Liver (tissue), 9 donors: ENCODE measurements around the gene EIF2B2. TPM values are rescaled to one million over a fixed set of nuclear protein-coding genes. Genes with fewer than 3 reads are reported as not detected.
A peak's percentile ranks its signal among the peaks of the same experiment; 100 is the strongest.

Experiments used
- DNase-seq: peaks from one replicate; pipeline ENCODE4 v3.0.0-alpha.2; 2017; ENCODE audit warnings: low spot score
- H3K27ac ChIP-seq, 2 donors: one replicate each; pipeline ENCODE4 v1.7.0; 2013; ENCODE audit warnings: inconsistent platforms in 2 of 2, low read length in 2 of 2, control low read depth in 1 of 2, low read depth in 1 of 2, mild to moderate bottlenecking in 1 of 2
- H3K27me3 ChIP-seq, 4 donors: one replicate each; pipeline versions ENCODE4 v1.6.1 to v1.7.0; 2013; ENCODE audit warnings: low read length in 3 of 4, inconsistent platforms in 1 of 4, mild to moderate bottlenecking in 1 of 4, moderate library complexity in 1 of 4; ENCODE audit not compliant: control insufficient read depth in 4 of 4, insufficient read depth in 4 of 4
- H3K36me3 ChIP-seq, 4 donors: one replicate each; pipeline versions ENCODE4 v1.6.1 to v1.7.0; 2013; ENCODE audit warnings: low read length in 3 of 4, mild to moderate bottlenecking in 3 of 4, low read depth in 1 of 4, moderate library complexity in 1 of 4; ENCODE audit not compliant: control insufficient read depth in 4 of 4, insufficient read depth in 3 of 4
- H3K4me1 ChIP-seq, 4 donors: one replicate each; pipeline versions ENCODE4 v1.6.1 to v1.7.0; 2013; ENCODE audit warnings: low read length in 3 of 4, mild to moderate bottlenecking in 3 of 4, moderate library complexity in 1 of 4; ENCODE audit not compliant: control insufficient read depth in 4 of 4, insufficient read depth in 4 of 4
- H3K4me3 ChIP-seq, 3 donors: one replicate each; pipeline versions ENCODE4 v1.6.1 to v1.7.0; 2013; ENCODE audit warnings: low read length in 3 of 3, control low read depth in 1 of 3, low read depth in 1 of 3, mild to moderate bottlenecking in 1 of 3
- H3K9ac ChIP-seq, 2 donors: one replicate each; pipeline ENCODE4 v1.7.0; 2013; ENCODE audit warnings: low read length in 2 of 2, mild to moderate bottlenecking in 2 of 2, moderate library complexity in 2 of 2, control low read depth in 1 of 2, low read depth in 1 of 2
- H3K9me3 ChIP-seq, 4 donors: one replicate each; pipeline versions ENCODE4 v1.6.1 to v1.7.0; 2013; ENCODE audit warnings: low read length in 3 of 4; ENCODE audit not compliant: control insufficient read depth in 4 of 4
- CTCF ChIP-seq: fragments of 150-350 bp; IDR thresholded peaks from 2 replicates; pipeline ENCODE4 v1.5.1; 2017; ENCODE audit warnings: improper control_type of control experiment, low read depth, low read length; ENCODE audit not compliant: missing input control
- EGR1 ChIP-seq, 2 donors: IDR thresholded peaks; 2 replicates each; pipeline ENCODE4 v1.6.1; 2016 to 2018; ENCODE audit warnings: antibody characterized with exemption in 2 of 2, low read depth in 2 of 2
- FOXA1 ChIP-seq: IDR thresholded peaks from 2 replicates; pipeline ENCODE4 v1.6.1; 2016; ENCODE audit warnings: antibody characterized with exemption
- FOXA2 ChIP-seq: IDR thresholded peaks from 2 replicates; pipeline ENCODE4 v1.6.1; 2016; ENCODE audit warnings: antibody characterized with exemption
- GABPA ChIP-seq, 2 donors: IDR thresholded peaks in 1 of 2; conservative IDR thresholded peaks in 1 of 2; 2 replicates each; pipeline ENCODE4 v1.6.1; 2016; ENCODE audit warnings: antibody characterized with exemption in 2 of 2, mild to moderate bottlenecking in 1 of 2, moderate library complexity in 1 of 2
- HNF4A ChIP-seq, 2 donors: conservative IDR thresholded peaks; 2 replicates each; pipeline ENCODE4 v1.6.1; 2016; ENCODE audit warnings: antibody characterized with exemption in 2 of 2, mild to moderate bottlenecking in 2 of 2
- HNF4G ChIP-seq: IDR thresholded peaks from 2 replicates; pipeline ENCODE4 v1.6.1; 2016; ENCODE audit warnings: antibody characterized with exemption
- JUND ChIP-seq, 2 donors: IDR thresholded peaks; 2 replicates each; pipeline ENCODE4 v1.6.1; 2016; ENCODE audit warnings: antibody characterized with exemption in 2 of 2
- MAX ChIP-seq: IDR thresholded peaks from 2 replicates; pipeline ENCODE4 v1.6.1; 2016; ENCODE audit warnings: antibody characterized with exemption
- NR2F2 ChIP-seq: IDR thresholded peaks from 2 replicates; pipeline ENCODE4 v1.6.1; 2016; ENCODE audit warnings: antibody characterized with exemption
- RAD21 ChIP-seq, 2 donors: IDR thresholded peaks; 2 replicates each; pipeline ENCODE4 v1.6.1; 2016; ENCODE audit warnings: antibody characterized with exemption in 2 of 2, mild to moderate bottlenecking in 2 of 2
- REST ChIP-seq: IDR thresholded peaks from 2 replicates; pipeline ENCODE4 v1.6.1; 2016; ENCODE audit warnings: antibody characterized with exemption, mild to moderate bottlenecking
- RXRA ChIP-seq, 2 donors: IDR thresholded peaks; 2 replicates each; pipeline ENCODE4 v1.6.1; 2017 to 2018; ENCODE audit warnings: antibody characterized with exemption in 2 of 2, mild to moderate bottlenecking in 1 of 2
- SP1 ChIP-seq: IDR thresholded peaks from 2 replicates; pipeline ENCODE4 v1.6.1; 2018; ENCODE audit warnings: antibody characterized with exemption, mild to moderate bottlenecking
- TAF1 ChIP-seq: conservative IDR thresholded peaks from 2 replicates; pipeline ENCODE4 v1.6.1; 2016; ENCODE audit warnings: antibody characterized with exemption, mild to moderate bottlenecking
- YY1 ChIP-seq: IDR thresholded peaks from 2 replicates; pipeline ENCODE4 v1.6.1; 2016; ENCODE audit warnings: antibody characterized with exemption, mild to moderate bottlenecking
- ZBTB33 ChIP-seq: IDR thresholded peaks from 2 replicates; pipeline ENCODE4 v1.6.1; 2016; ENCODE audit warnings: antibody characterized with exemption
- WGBS: extraction: QIAGEN DNeasy Blood & Tissue Kit; methylation state at CpG from one replicate; pipeline ENCODE4 v1.1.7; 2013; 5-methylcytosine and 5-hydroxymethylcytosine counted together
- polyA plus RNA-seq, 2 donors: library from polyadenylated mRNA; stranded (reverse) in 1 of 2; unstranded in 1 of 2; fragments of 200-250 nt in 1 of 2; fragments of >200 nt in 1 of 2; fragmentation: Nextera tagmentation in 1 of 2; extraction: Ambion mirVana in 1 of 2; gene quantifications; one replicate each; pipeline versions ENCODE4 v1.2.1 to v1.2.3, GENCODE V29; 2013 to 2015
- total RNA-seq, 2 donors: library from RNA; depleted of rRNA; stranded (reverse); fragments of >200 nt; gene quantifications; one replicate each; pipeline ENCODE4 v1.2.3, GENCODE V29; 2014
- donor health status: healthy.
- donor health status: healthy.
- donor health status: healthy.
- donor health status: healthy.
- donor health status: healthy.

The EIF2B2 gene
- total and polyA plus RNA-seq, 4 donors = 16.2 to 23.6 (median 20.2) TPM

GRCh38 chr14:75048101-75048500 is 45.4 kb downstream of the EIF2B2 start:
- WGBS = 96% methylated on average over 2 of the region's 2 CpGs
- no peak for DNase-seq
- Histone ChIP-seq H3K27me3 (no peaks in the 10 kb centered on the region), H3K9me3 (no peaks in the 10 kb centered on the region), H3K36me3 (no peaks in the 10 kb centered on the region), H3K27ac (no peak overlapping the region), H3K4me1 (peaks cover 0 to 10% (median 5%) of the 10 kb centered on the region in 4 donors), H3K9ac (no peak overlapping the region), H3K4me3 (no peak overlapping the region)
- no peak for TF ChIP-seq NR2F2
- TF ChIP-seq RAD21 (IDR thresholded peaks at IDR 0.05) = no peak
- no peak for TF ChIP-seq FOXA2
- no peak for TF ChIP-seq ZBTB33
- TF ChIP-seq TAF1 = no peak
- no peak for TF ChIP-seq SP1
- TF ChIP-seq YY1 = no peak
- TF ChIP-seq REST = no peak
- TF ChIP-seq HNF4A (conservative IDR thresholded peaks at IDR 0.05) = no peak
- TF ChIP-seq CTCF = no peak
- no peak for TF ChIP-seq FOXA1

GRCh38 chr14:75049136-75049535 is 46.4 kb downstream of the EIF2B2 start:
- no peaks in the 10 kb centered on the region for H3K27me3 ChIP-seq
- H3K4me1 ChIP-seq = peaks cover 0 to 10% (median 5%) of the 10 kb centered on the region in 4 donors
- peak overlapping the region in 1 of 2 donors; percentile 18 for H3K27ac ChIP-seq
- H3K4me3 ChIP-seq = no peak overlapping the region
- 88% methylated on average over 5 of the region's 5 CpGs for WGBS
- DNase-seq = no peak
- no peaks in the 10 kb centered on the region for H3K36me3 ChIP-seq
- no peak overlapping the region for H3K9ac ChIP-seq
- no peaks in the 10 kb centered on the region for H3K9me3 ChIP-seq
- no peak for TF ChIP-seq RXRA (IDR thresholded peaks at IDR 0.05)
- no peak for TF ChIP-seq YY1
- TF ChIP-seq CTCF = no peak
- TF ChIP-seq TAF1 = no peak
- no peak for TF ChIP-seq HNF4G
- TF ChIP-seq EGR1 (IDR thresholded peaks at IDR 0.05; ENCODE audit: low read depth in 2 of 2) = no peak
- TF ChIP-seq ZBTB33 = no peak
- TF ChIP-seq HNF4A (conservative IDR thresholded peaks at IDR 0.05) = no peak
- TF ChIP-seq RAD21 (IDR thresholded peaks at IDR 0.05) = no peak
- TF ChIP-seq JUND (IDR thresholded peaks at IDR 0.05) = no peak
- TF ChIP-seq GABPA (IDR thresholded peaks at IDR 0.05 in 1 of 2, conservative IDR thresholded peaks at IDR 0.05 in 1 of 2) = no peak
- no peak for TF ChIP-seq MAX
- no peak for TF ChIP-seq NR2F2
